Osteoblast (primary cell): ENCODE results near the gene ELK4. TPM values are rescaled to one million over a fixed set of nuclear protein-coding genes. Genes with fewer than 3 reads are reported as not detected.

Source experiments
- DNase-seq: peaks from one replicate; pipeline ENCODE4 v3.0.0; 2011; ENCODE audit warnings: low spot score, mixed read lengths; ENCODE audit not compliant: insufficient read length; ENCODE audit errors: missing footprints
- H2AFZ ChIP-seq: 2 replicates; pipeline ENCODE4 v1.6.0; 2011; ENCODE audit warnings: mild to moderate bottlenecking, low read length
- H3K27ac ChIP-seq: 2 replicates; pipeline ENCODE4 v1.5.1; 2011; ENCODE audit warnings: mild to moderate bottlenecking, low read depth, low read length, moderate library complexity
- H3K27me3 ChIP-seq: 2 replicates; pipeline ENCODE4 v1.6.0; 2012; ENCODE audit warnings: mild to moderate bottlenecking, control low read depth, inconsistent platforms, low read length, moderate library complexity; ENCODE audit not compliant: insufficient read depth
- H3K36me3 ChIP-seq: 2 replicates; pipeline ENCODE4 v1.5.1; 2011; ENCODE audit warnings: mild to moderate bottlenecking, low read length, control low read depth, moderate library complexity; ENCODE audit not compliant: insufficient read depth
- H3K4me1 ChIP-seq: 2 replicates; pipeline ENCODE4 v1.5.1; 2011; ENCODE audit warnings: mild to moderate bottlenecking, low read length, control low read depth, moderate library complexity; ENCODE audit not compliant: insufficient read depth
- H3K4me2 ChIP-seq: 2 replicates; pipeline ENCODE4 v1.6.0; 2011; ENCODE audit warnings: mild to moderate bottlenecking, low read length; ENCODE audit not compliant: insufficient read depth
- H3K4me3 ChIP-seq: fragments of 200-600 bp; sonication (generic); 3 replicates; pipeline ENCODE4 v1.5.1; 2012; ENCODE audit warnings: mild to moderate bottlenecking, low read length, inconsistent platforms; ENCODE audit not compliant: insufficient read depth
- H3K79me2 ChIP-seq: 2 replicates; pipeline ENCODE4 v1.6.0; 2012; ENCODE audit warnings: mild to moderate bottlenecking, low read length, control low read depth, inconsistent platforms; ENCODE audit not compliant: insufficient read depth
- H3K9me3 ChIP-seq: 2 replicates; pipeline ENCODE4 v1.5.1; 2011; ENCODE audit warnings: low read depth, low read length, control low read depth
- H4K20me1 ChIP-seq: 2 replicates; pipeline ENCODE4 v1.6.0; 2012; ENCODE audit warnings: mild to moderate bottlenecking, low read length, control low read depth; ENCODE audit not compliant: insufficient read depth
- total RNA-seq: library from RNA; depleted of rRNA; stranded (reverse); fragments of >200 nt; gene quantifications from 2 replicates; pipeline ENCODE4 v1.2.3, GENCODE V29; 2012
- TF ChIP-seq, protein P1 (sequence below): IDR thresholded peaks from 2 replicates; pipeline ENCODE4 v1.5.1; 2011; ENCODE audit warnings: mild to moderate bottlenecking, low read depth, low read length, moderate library complexity; ENCODE audit errors: extremely low read depth

The ELK4 gene
- total RNA-seq, 1 donor, result 27.1 TPM

- no peaks in the 10 kb centered on the region for H3K27me3 ChIP-seq
- H3K27ac ChIP-seq, result peak overlapping the region; percentile 80
- peaks cover 23% of the 10 kb centered on the region for H3K4me1 ChIP-seq
- no peak for DNase-seq
- no peak overlapping the region for H2AFZ ChIP-seq
- H4K20me1 ChIP-seq, result no peaks in the 10 kb centered on the region
- peaks cover 59% of the 10 kb centered on the region for H3K79me2 ChIP-seq
- peak overlapping the region; percentile 74 for H3K4me2 ChIP-seq
- no peak overlapping the region for H3K4me3 ChIP-seq
- H3K36me3 ChIP-seq, result no peaks in the 10 kb centered on the region
- TF ChIP-seq, protein P1, sequence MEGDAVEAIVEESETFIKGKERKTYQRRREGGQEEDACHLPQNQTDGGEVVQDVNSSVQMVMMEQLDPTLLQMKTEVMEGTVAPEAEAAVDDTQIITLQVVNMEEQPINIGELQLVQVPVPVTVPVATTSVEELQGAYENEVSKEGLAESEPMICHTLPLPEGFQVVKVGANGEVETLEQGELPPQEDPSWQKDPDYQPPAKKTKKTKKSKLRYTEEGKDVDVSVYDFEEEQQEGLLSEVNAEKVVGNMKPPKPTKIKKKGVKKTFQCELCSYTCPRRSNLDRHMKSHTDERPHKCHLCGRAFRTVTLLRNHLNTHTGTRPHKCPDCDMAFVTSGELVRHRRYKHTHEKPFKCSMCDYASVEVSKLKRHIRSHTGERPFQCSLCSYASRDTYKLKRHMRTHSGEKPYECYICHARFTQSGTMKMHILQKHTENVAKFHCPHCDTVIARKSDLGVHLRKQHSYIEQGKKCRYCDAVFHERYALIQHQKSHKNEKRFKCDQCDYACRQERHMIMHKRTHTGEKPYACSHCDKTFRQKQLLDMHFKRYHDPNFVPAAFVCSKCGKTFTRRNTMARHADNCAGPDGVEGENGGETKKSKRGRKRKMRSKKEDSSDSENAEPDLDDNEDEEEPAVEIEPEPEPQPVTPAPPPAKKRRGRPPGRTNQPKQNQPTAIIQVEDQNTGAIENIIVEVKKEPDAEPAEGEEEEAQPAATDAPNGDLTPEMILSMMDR, result no peak
- no peaks in the 10 kb centered on the region for H3K9me3 ChIP-seq
Measured at GRCh38 chr1:205629751-205630150, 2.1 kb downstream of the ELK4 start.

DNA sequence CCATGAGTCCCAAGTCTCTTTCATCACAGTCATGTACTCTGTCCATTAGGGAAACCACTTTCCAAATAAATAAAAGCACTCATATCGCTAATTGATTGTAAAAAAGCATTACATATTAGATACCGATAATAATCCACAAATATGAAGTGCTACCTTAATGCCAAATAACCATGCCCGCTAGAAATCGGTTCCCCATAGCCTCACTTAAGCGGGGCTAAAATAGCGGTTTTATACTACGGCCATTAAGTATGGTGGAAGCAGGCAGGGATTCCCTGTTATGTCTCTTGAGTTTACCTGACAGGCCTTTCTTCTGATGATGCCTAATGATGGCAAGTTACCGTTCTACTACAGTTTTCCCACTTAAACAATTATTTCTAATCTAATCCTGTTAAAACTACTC, 3.9 kb downstream of the ELK4 start:
- H3K4me1 ChIP-seq, result peaks cover 21% of the 10 kb centered on the region
- TF ChIP-seq, protein P1, result no peak
- H3K79me2 ChIP-seq, result peaks cover 73% of the 10 kb centered on the region
- peaks cover 6% of the 10 kb centered on the region for H3K36me3 ChIP-seq
- H3K9me3 ChIP-seq, result no peaks in the 10 kb centered on the region
- no peak overlapping the region for H2AFZ ChIP-seq
- peaks cover 3% of the 10 kb centered on the region for H4K20me1 ChIP-seq
- H3K27me3 ChIP-seq, result no peaks in the 10 kb centered on the region
- no peak overlapping the region for H3K27ac ChIP-seq
- no peak overlapping the region for H3K4me3 ChIP-seq
- no peak overlapping the region for H3K4me2 ChIP-seq
- no peak for DNase-seq

- Histone ChIP-seq H2AFZ (no peak overlapping the region), H3K36me3 (peaks cover 19% of the 10 kb centered on the region), H3K27ac (no peak overlapping the region), H3K4me1 (peaks cover 12% of the 10 kb centered on the region), H3K9me3 (no peaks in the 10 kb centered on the region), H3K27me3 (no peaks in the 10 kb centered on the region), H3K4me3 (no peak overlapping the region), H4K20me1 (peaks cover 3% of the 10 kb centered on the region), H3K4me2 (no peak overlapping the region), H3K79me2 (peaks cover 81% of the 10 kb centered on the region)
- no peak for DNase-seq
- TF ChIP-seq, protein P1, result no peak
Measured at GRCh38 chr1:205626216-205626615, 5.6 kb downstream of the ELK4 start.

GRCh38 chr1:205623646-205624045, 8.2 kb downstream of the ELK4 start:
- TF ChIP-seq, protein P1, result no peak
- H3K4me2 ChIP-seq, result no peak overlapping the region
- H3K79me2 ChIP-seq, result peaks cover 69% of the 10 kb centered on the region
- H3K9me3 ChIP-seq, result no peaks in the 10 kb centered on the region
- H3K4me3 ChIP-seq, result no peak overlapping the region
- no peaks in the 10 kb centered on the region for H3K4me1 ChIP-seq
- H4K20me1 ChIP-seq, result peaks cover 3% of the 10 kb centered on the region
- no peaks in the 10 kb centered on the region for H3K27me3 ChIP-seq
- H3K27ac ChIP-seq, result no peak overlapping the region
- H3K36me3 ChIP-seq, result peaks cover 34% of the 10 kb centered on the region
- DNase-seq, result no peak
- H2AFZ ChIP-seq, result no peak overlapping the region
